ENCODE data around the gene BTD.

DNA sequence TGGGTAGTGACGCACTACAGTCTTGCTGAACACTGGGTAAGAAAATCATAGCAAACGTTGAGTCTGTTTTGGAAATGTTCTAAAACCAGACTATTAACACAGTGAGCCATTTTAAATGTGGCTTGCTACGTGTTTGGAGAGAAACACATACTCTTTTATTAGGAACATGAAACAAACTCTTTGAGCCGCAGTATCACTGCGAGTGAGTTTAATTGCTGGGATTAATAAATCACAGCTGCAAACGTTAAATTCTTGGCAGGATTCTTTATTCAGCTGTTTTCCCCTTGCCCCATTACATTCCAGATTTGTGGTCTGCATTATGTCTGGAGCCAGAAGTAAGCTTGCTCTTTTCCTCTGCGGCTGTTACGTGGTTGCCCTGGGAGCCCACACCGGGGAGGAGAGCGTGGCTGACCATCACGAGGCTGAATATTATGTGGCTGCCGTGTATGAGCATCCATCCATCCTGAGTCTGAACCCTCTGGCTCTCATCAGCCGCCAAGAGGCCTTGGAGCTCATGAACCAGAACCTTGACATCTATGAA is 33.6 kb downstream of the BTD start:
- TF ChIP-seq POLR2A (IDR thresholded peaks at IDR 0.05), result no peak
- TF ChIP-seq, protein P1, sequence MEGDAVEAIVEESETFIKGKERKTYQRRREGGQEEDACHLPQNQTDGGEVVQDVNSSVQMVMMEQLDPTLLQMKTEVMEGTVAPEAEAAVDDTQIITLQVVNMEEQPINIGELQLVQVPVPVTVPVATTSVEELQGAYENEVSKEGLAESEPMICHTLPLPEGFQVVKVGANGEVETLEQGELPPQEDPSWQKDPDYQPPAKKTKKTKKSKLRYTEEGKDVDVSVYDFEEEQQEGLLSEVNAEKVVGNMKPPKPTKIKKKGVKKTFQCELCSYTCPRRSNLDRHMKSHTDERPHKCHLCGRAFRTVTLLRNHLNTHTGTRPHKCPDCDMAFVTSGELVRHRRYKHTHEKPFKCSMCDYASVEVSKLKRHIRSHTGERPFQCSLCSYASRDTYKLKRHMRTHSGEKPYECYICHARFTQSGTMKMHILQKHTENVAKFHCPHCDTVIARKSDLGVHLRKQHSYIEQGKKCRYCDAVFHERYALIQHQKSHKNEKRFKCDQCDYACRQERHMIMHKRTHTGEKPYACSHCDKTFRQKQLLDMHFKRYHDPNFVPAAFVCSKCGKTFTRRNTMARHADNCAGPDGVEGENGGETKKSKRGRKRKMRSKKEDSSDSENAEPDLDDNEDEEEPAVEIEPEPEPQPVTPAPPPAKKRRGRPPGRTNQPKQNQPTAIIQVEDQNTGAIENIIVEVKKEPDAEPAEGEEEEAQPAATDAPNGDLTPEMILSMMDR (IDR thresholded peaks at IDR 0.05), result no peak
- TF ChIP-seq POLR2AphosphoS5 (IDR thresholded peaks at IDR 0.05), result peak; percentile 91
